Measurements from ENCODE around the gene XRCC3. TPM values are rescaled to one million over a fixed set of nuclear protein-coding genes. Genes with fewer than 3 reads are reported as not detected.
A peak's percentile ranks its signal among the peaks of the same experiment; 100 is the strongest.

The XRCC3 gene
- total and polyA plus RNA-seq, 2 experiments from 2014 or later = 4.0 to 20.3 TPM

DNA sequence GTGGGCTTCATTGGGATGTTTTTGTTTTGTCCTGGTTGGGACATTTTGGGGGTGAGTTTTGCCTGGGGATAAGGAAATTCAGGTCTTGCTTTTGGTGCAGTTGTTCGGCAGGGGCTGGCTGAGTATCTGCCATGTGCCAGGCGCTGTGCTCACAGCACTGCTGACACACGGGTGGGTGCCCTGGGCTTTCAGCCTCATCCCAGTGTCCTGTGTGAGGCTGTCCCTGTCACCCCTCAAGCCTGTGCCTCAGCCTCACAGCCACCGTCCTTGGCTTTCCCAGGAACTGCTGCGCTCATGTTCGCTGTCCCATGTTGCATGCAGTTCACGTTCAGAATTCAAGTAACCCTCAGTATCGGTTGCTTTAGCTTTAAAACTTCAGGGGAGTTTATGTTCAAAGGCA lies 24.9 kb downstream of the XRCC3 start:
- no peak for DNase-seq
- H3K9me3 ChIP-seq (ENCODE audit: low read depth) = no peaks in the 10 kb centered on the region
- WGBS, 2 experiments (ENCODE audit: low coverage in 1 of 2, low lambda C conversion rate in 2 of 2, missing lambda C conversion rate in 2 of 2) = 78 to 81% methylated on average over 8 of the region's 8 CpGs
- in situ Hi-C loops (cut with MboI) = no loop called here
- H3K9ac ChIP-seq = no peak overlapping the region
- no peak overlapping the region for H2AFZ ChIP-seq
- no peaks in the 10 kb centered on the region for H4K20me1 ChIP-seq (ENCODE audit: insufficient read depth)
- H3K36me3 ChIP-seq (ENCODE audit: low read depth) = peaks cover 64% of the 10 kb centered on the region
- H3K9me2 ChIP-seq (ENCODE audit: insufficient read depth) = no peaks in the 10 kb centered on the region
- no peak overlapping the region for H3K4me2 ChIP-seq (ENCODE audit: unreplicated experiment)
- no peak overlapping the region for H3K27ac ChIP-seq
- H3F3A ChIP-seq (ENCODE audit: insufficient read depth) = peaks cover 54% of the 10 kb centered on the region
- TF ChIP-seq EZH2phosphoT487 (IDR thresholded peaks at IDR 0.05; ENCODE audit: insufficient read depth, low read depth) = no peak
- no peak for TF ChIP-seq EZH2 (IDR thresholded peaks at IDR 0.05; ENCODE audit: insufficient read depth, poor library complexity, severe bottlenecking)
- H3K79me2 ChIP-seq (ENCODE audit: insufficient read depth) = peaks cover 100% of the 10 kb centered on the region
- H3K27me3 ChIP-seq (replicated peaks; ENCODE audit: insufficient read depth) = no peaks in the 10 kb centered on the region
- H3K4me1 ChIP-seq (ENCODE audit: insufficient read depth) = peaks cover 18% of the 10 kb centered on the region
- no peak overlapping the region for H3K4me3 ChIP-seq

GRCh38 chr14:103688906-103689902 lies 26.0 kb downstream of the XRCC3 start:
- H3K27me3 ChIP-seq (replicated peaks; ENCODE audit: insufficient read depth) = no peaks in the 10 kb centered on the region
- H3K4me3 ChIP-seq = no peak overlapping the region
- in situ Hi-C loops (cut with MboI) = loop anchor here (10.0 kb wide), 1 partner anchor 114 kb away; no protein-coding TSS in a partner anchor
- peaks cover 59% of the 10 kb centered on the region for H3F3A ChIP-seq (ENCODE audit: insufficient read depth)
- H3K79me2 ChIP-seq (ENCODE audit: insufficient read depth) = peaks cover 100% of the 10 kb centered on the region
- DNase-seq = peak; percentile 79
- 65 to 69% methylated on average over 16 of the region's 16 CpGs for WGBS, 2 experiments (ENCODE audit: low coverage in 1 of 2, low lambda C conversion rate in 2 of 2, missing lambda C conversion rate in 2 of 2)
- H3K9me2 ChIP-seq (ENCODE audit: insufficient read depth) = no peaks in the 10 kb centered on the region
- TF ChIP-seq EZH2 (IDR thresholded peaks at IDR 0.05; ENCODE audit: insufficient read depth, poor library complexity, severe bottlenecking) (no peak), EZH2phosphoT487 (IDR thresholded peaks at IDR 0.05; ENCODE audit: insufficient read depth, low read depth) (no peak)
- peak overlapping the region; percentile 51 for H3K9ac ChIP-seq
- H2AFZ ChIP-seq = no peak overlapping the region
- H3K9me3 ChIP-seq (ENCODE audit: low read depth) = no peaks in the 10 kb centered on the region
- peak overlapping the region; percentile 2 for H3K4me2 ChIP-seq (ENCODE audit: unreplicated experiment)
- H3K36me3 ChIP-seq (ENCODE audit: low read depth) = peaks cover 67% of the 10 kb centered on the region
- no peaks in the 10 kb centered on the region for H4K20me1 ChIP-seq (ENCODE audit: insufficient read depth)
- peaks cover 18% of the 10 kb centered on the region for H3K4me1 ChIP-seq (ENCODE audit: insufficient read depth)
- peak overlapping the region; percentile 64 for H3K27ac ChIP-seq

DNA sequence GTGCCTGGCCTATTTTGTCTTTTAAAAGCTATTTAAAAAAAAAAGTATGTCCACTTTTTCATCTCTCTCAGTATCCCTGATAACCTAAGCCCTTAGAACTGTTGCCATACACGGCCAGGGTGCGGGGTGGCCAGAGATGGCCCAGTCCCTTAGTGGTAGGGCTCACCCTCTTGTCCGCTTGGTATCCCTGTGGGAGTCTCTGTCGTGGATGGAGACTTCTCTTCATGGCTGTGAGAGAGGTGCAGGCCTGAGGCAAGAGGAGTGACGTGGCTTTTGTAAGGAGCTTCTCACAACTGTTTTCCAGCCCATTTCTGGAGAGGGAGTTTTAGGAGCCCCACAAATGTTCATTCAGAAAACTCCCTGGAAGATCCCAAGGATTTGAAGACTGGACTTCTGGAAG lies 26.8 kb downstream of the XRCC3 start:
- in situ Hi-C loops (cut with MboI) = loop anchor here (10.0 kb wide), 1 partner anchor 114 kb away; no protein-coding TSS in a partner anchor
- Histone ChIP-seq H4K20me1 (ENCODE audit: insufficient read depth) (no peaks in the 10 kb centered on the region), H3K27me3 (replicated peaks; ENCODE audit: insufficient read depth) (no peaks in the 10 kb centered on the region), H3K36me3 (ENCODE audit: low read depth) (peaks cover 67% of the 10 kb centered on the region), H3F3A (ENCODE audit: insufficient read depth) (peaks cover 59% of the 10 kb centered on the region), H3K9me3 (ENCODE audit: low read depth) (no peaks in the 10 kb centered on the region), H3K4me2 (ENCODE audit: unreplicated experiment) (no peak overlapping the region), H3K9ac (peak overlapping the region; percentile 51; the same call in 1 of the 2 replicates), H3K4me3 (no peak overlapping the region), H3K79me2 (ENCODE audit: insufficient read depth) (peaks cover 100% of the 10 kb centered on the region), H3K4me1 (ENCODE audit: insufficient read depth) (peaks cover 18% of the 10 kb centered on the region), H3K27ac (peak overlapping the region; percentile 64), H3K9me2 (ENCODE audit: insufficient read depth) (no peaks in the 10 kb centered on the region), H2AFZ (no peak overlapping the region)
- 71 to 77% methylated on average over 5 of the region's 5 CpGs for WGBS, 2 experiments (ENCODE audit: low coverage in 1 of 2, low lambda C conversion rate in 2 of 2, missing lambda C conversion rate in 2 of 2)
- DNase-seq = peak; percentile 55
- TF ChIP-seq EZH2phosphoT487 (IDR thresholded peaks at IDR 0.05; ENCODE audit: insufficient read depth, low read depth) (no peak), EZH2 (IDR thresholded peaks at IDR 0.05; ENCODE audit: insufficient read depth, poor library complexity, severe bottlenecking) (no peak)

GRCh38 chr14:103687712-103688111 lies 27.5 kb downstream of the XRCC3 start:
- H2AFZ ChIP-seq = no peak overlapping the region

More at GRCh38 chr14:103687712-103688111, 27.5 kb downstream of the XRCC3 start:
- TF ChIP-seq EZH2phosphoT487 (IDR thresholded peaks at IDR 0.05; ENCODE audit: insufficient read depth, low read depth) (no peak), EZH2 (IDR thresholded peaks at IDR 0.05; ENCODE audit: insufficient read depth, poor library complexity, severe bottlenecking) (no peak)
- Histone ChIP-seq H3F3A (ENCODE audit: insufficient read depth) (peaks cover 59% of the 10 kb centered on the region), H4K20me1 (ENCODE audit: insufficient read depth) (no peaks in the 10 kb centered on the region), H3K4me1 (ENCODE audit: insufficient read depth) (peaks cover 18% of the 10 kb centered on the region), H3K4me3 (no peak overlapping the region), H3K79me2 (ENCODE audit: insufficient read depth) (peaks cover 100% of the 10 kb centered on the region), H3K9me3 (ENCODE audit: low read depth) (no peaks in the 10 kb centered on the region), H3K27ac (peak overlapping the region; percentile 64), H3K27me3 (replicated peaks; ENCODE audit: insufficient read depth) (no peaks in the 10 kb centered on the region), H3K9me2 (ENCODE audit: insufficient read depth) (no peaks in the 10 kb centered on the region), H3K36me3 (ENCODE audit: low read depth) (peaks cover 67% of the 10 kb centered on the region), H3K9ac (no peak overlapping the region), H3K4me2 (ENCODE audit: unreplicated experiment) (no peak overlapping the region)
- 97% methylated on average over 4 of the region's 4 CpGs for WGBS, 2 experiments (ENCODE audit: low coverage in 1 of 2, low lambda C conversion rate in 2 of 2, missing lambda C conversion rate in 2 of 2)
- in situ Hi-C loops (cut with MboI) = loop anchor here (10.0 kb wide), 1 partner anchor 113 kb away; no protein-coding TSS in a partner anchor
- no peak for DNase-seq
